ENCODE results near the gene BTN1A1.
"Not testable (repeated sequence)": the region's sequence is repeated elsewhere in the genome, so short reads cannot be mapped to it uniquely, and the experiment has no call there.

The BTN1A1 gene

GRCh38 chr6:26487466-26487865 lies 12.6 kb upstream of the BTN1A1 start:
- H3K4me3 Mint-ChIP-seq, result no peak overlapping the region

GRCh38 chr6:26489996-26490964 lies 9.8 kb upstream of the BTN1A1 start:
- no peak overlapping the region for H3K27ac Mint-ChIP-seq
- H3K4me3 Mint-ChIP-seq, result no peak overlapping the region

More at GRCh38 chr6:26487466-26487865, 12.6 kb upstream of the BTN1A1 start:
- ATAC-seq (no peak), DNase-seq (no peak)
- H3K27ac Mint-ChIP-seq, result no peak overlapping the region
- peaks cover 0 to 10% of the 10 kb centered on the region in 2 donors for H3K9me3 Mint-ChIP-seq
- H3K27me3 Mint-ChIP-seq, result no peaks in the 10 kb centered on the region
- H3K4me1 Mint-ChIP-seq, result peaks cover 5% of the 10 kb centered on the region

GRCh38 chr6:26491604-26492003 lies 8.5 kb upstream of the BTN1A1 start:
- H3K27ac Mint-ChIP-seq, result no peak overlapping the region
- ATAC-seq (no peak), DNase-seq (no peak)
- H3K9me3 Mint-ChIP-seq, result peaks cover 0 to 10% of the 10 kb centered on the region in 2 donors
- no peaks in the 10 kb centered on the region for H3K27me3 Mint-ChIP-seq
- no peak overlapping the region for H3K4me3 Mint-ChIP-seq
- H3K4me1 Mint-ChIP-seq, result peaks cover 23% of the 10 kb centered on the region

More at GRCh38 chr6:26489996-26490964, 9.8 kb upstream of the BTN1A1 start:
- no peak for DNase-seq
- Mint-ChIP-seq H3K27me3 (no peaks in the 10 kb centered on the region), H3K4me1 (peaks cover 23% of the 10 kb centered on the region), H3K9me3 (peaks cover 0 to 10% of the 10 kb centered on the region in 2 donors)
- ATAC-seq, result no peak

- Mint-ChIP-seq H3K27me3 (no peaks in the 10 kb centered on the region), H3K27ac (no peak overlapping the region), H3K9me3 (no peaks in the 10 kb centered on the region), H3K4me3 (no peak overlapping the region), H3K4me1 (peaks cover 23% of the 10 kb centered on the region)
- DNase-seq (no peak), ATAC-seq (peak; percentile 80)
Observed at GRCh38 chr6:26493258-26493657, 6.8 kb upstream of the BTN1A1 start.

- Mint-ChIP-seq H3K4me3 (peak overlapping the region in 1 of 2 donors; percentile 5), H3K4me1 (peaks cover 23% of the 10 kb centered on the region), H3K27ac (peak overlapping the region in 1 of 2 donors; percentile 5), H3K27me3 (no peaks in the 10 kb centered on the region), H3K9me3 (no peaks in the 10 kb centered on the region)
- DNase-seq, result no peak
- no peak for ATAC-seq
Observed at GRCh38 chr6:26494117-26494516, 6.0 kb upstream of the BTN1A1 start.

- no peak overlapping the region for H3K27ac Mint-ChIP-seq
- no peak for ATAC-seq
- peaks cover 4% of the 10 kb centered on the region for H3K27me3 Mint-ChIP-seq
- no peak for DNase-seq
- no peaks in the 10 kb centered on the region for H3K9me3 Mint-ChIP-seq
- no peak overlapping the region for H3K4me3 Mint-ChIP-seq
- H3K4me1 Mint-ChIP-seq, result peaks cover 23% of the 10 kb centered on the region
Observed at GRCh38 chr6:26495281-26495680, 4.8 kb upstream of the BTN1A1 start.

GRCh38 chr6:26497610-26498009 lies 2.5 kb upstream of the BTN1A1 start:
- Mint-ChIP-seq H3K4me3 (no peak overlapping the region), H3K27ac (no peak overlapping the region), H3K4me1 (peaks cover 30% of the 10 kb centered on the region), H3K27me3 (peaks cover 27% of the 10 kb centered on the region), H3K9me3 (no peaks in the 10 kb centered on the region)
- ATAC-seq (no peak), DNase-seq (no peak)

- Mint-ChIP-seq H3K27me3 (peaks cover 46% of the 10 kb centered on the region), H3K4me1 (peaks cover 12% of the 10 kb centered on the region), H3K27ac (peak overlapping the region in 1 of 2 donors; percentile 76), H3K4me3 (peak overlapping the region; percentile 83 to 85), H3K9me3 (no peaks in the 10 kb centered on the region)
- peak; percentile 36 for DNase-seq
- ATAC-seq, result peak; percentile 83
Observed at GRCh38 chr6:26501482-26501986, 1.4 kb downstream of the BTN1A1 start.

GRCh38 chr6:26502165-26502564 lies 2.1 kb downstream of the BTN1A1 start:
- peak overlapping the region in 1 of 2 donors; percentile 57 for H3K27ac Mint-ChIP-seq
- ATAC-seq, result no peak

GRCh38 chr6:26502626-26503025 lies 2.5 kb downstream of the BTN1A1 start:
- ATAC-seq (no peak), DNase-seq (no peak)
- no peak overlapping the region for H3K4me3 Mint-ChIP-seq
- H3K27ac Mint-ChIP-seq, result no peak overlapping the region
- peaks cover 12% of the 10 kb centered on the region for H3K4me1 Mint-ChIP-seq
- H3K27me3 Mint-ChIP-seq, result peaks cover 46% of the 10 kb centered on the region
- H3K9me3 Mint-ChIP-seq, result no peaks in the 10 kb centered on the region

More at GRCh38 chr6:26502165-26502564, 2.1 kb downstream of the BTN1A1 start:
- Mint-ChIP-seq H3K27me3 (peaks cover 46% of the 10 kb centered on the region), H3K4me1 (peaks cover 12% of the 10 kb centered on the region), H3K4me3 (peak overlapping the region; percentile 83 to 85), H3K9me3 (no peaks in the 10 kb centered on the region)
- no peak for DNase-seq

GRCh38 chr6:26507658-26508057 lies 7.6 kb downstream of the BTN1A1 start:
- no peak for ATAC-seq
- Mint-ChIP-seq H3K4me1 (no peaks in the 10 kb centered on the region), H3K4me3 (no peak overlapping the region), H3K9me3 (no peaks in the 10 kb centered on the region), H3K27ac (no peak overlapping the region), H3K27me3 (peaks cover 18% of the 10 kb centered on the region)
- DNase-seq, result no peak

- H3K4me1 Mint-ChIP-seq, H3K27me3 Mint-ChIP-seq, DNase-seq, ATAC-seq, H3K4me3 Mint-ChIP-seq, H3K27ac Mint-ChIP-seq, H3K9me3 Mint-ChIP-seq: not testable (repeated sequence)
Observed at GRCh38 chr6:26511033-26511432, 10.9 kb downstream of the BTN1A1 start.

- ATAC-seq, result no peak
- DNase-seq, result no peak
- no peaks in the 10 kb centered on the region for H3K9me3 Mint-ChIP-seq
- H3K4me1 Mint-ChIP-seq, result peaks cover under 1% of the 10 kb centered on the region
- H3K4me3 Mint-ChIP-seq, result no peak overlapping the region
- H3K27me3 Mint-ChIP-seq, result no peaks in the 10 kb centered on the region
- H3K27ac Mint-ChIP-seq, result no peak overlapping the region
Observed at GRCh38 chr6:26514984-26515383, 14.9 kb downstream of the BTN1A1 start.

- DNase-seq (no peak), ATAC-seq (no peak)
- H3K9me3 Mint-ChIP-seq, result no peaks in the 10 kb centered on the region
- H3K27ac Mint-ChIP-seq, result no peak overlapping the region
- peaks cover 14% of the 10 kb centered on the region for H3K4me1 Mint-ChIP-seq
- no peak overlapping the region for H3K4me3 Mint-ChIP-seq
- H3K27me3 Mint-ChIP-seq, result no peaks in the 10 kb centered on the region
Observed at GRCh38 chr6:26516481-26517427, 16.7 kb downstream of the BTN1A1 start.

GRCh38 chr6:26519359-26519758 lies 19.3 kb downstream of the BTN1A1 start:
- Mint-ChIP-seq H3K4me1 (peaks cover 32% of the 10 kb centered on the region), H3K4me3 (no peak overlapping the region), H3K9me3 (no peaks in the 10 kb centered on the region), H3K27me3 (no peaks in the 10 kb centered on the region), H3K27ac (no peak overlapping the region)
- no peak for DNase-seq
- ATAC-seq, result no peak

Data from stimulated activated naive CD8-positive, alpha-beta T cell treated with anti-CD3 and anti-CD28 coated beads, Interleukin-15, amount 100 ng/mL, for 72 hours (primary cell).